DMS53 (cell line): ENCODE data around the gene UROS.

Experiments
- DNase-seq: peaks from one replicate; lab custom pipeline; 2025; lab: John Stamatoyannopoulos, UW

Gene UROS

GRCh38 chr10:125788156-125789034 is 34.7 kb downstream of the UROS start:
- peak; percentile 11 for DNase-seq

DNA sequence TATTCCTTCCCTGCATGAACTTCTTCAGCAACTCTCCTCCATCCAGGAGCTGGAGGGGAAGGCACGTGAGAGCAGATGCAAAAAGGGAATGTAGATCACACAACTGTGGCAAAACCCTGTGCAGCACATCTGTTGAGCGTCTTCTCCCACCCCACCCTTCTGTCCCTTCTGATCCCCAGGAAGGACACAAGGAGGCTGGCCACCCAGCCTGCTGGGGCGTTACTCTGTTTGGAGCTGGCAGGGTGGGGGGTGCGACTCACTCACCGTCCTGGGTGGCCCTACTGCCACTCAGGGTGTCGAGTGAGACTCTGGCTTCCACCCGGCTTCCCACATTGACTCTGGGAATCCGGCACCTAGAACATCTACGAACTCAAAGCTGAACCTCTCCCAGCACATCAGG is 37.3 kb downstream of the UROS start:
- DNase-seq, result no peak

DNA sequence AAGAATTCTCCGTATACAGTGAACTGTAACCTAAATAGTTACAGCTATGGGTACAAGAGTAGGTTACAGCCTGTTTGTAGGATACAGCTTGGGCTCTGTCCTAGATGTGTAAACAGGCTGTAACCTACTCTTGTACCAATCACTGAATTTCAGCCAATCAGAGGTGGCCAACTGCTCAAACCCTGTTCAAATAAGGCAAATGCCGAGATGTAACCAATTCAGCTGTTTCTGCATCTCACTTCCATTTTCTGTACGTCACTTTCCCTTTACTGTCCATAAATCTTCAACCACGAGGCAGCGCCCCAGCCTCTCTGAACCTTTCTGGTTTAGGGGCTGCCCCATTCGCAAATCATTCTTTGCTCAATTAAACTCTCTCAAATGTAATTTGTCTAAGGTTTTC is 39.1 kb downstream of the UROS start:
- DNase-seq, result no peak

GRCh38 chr10:125783408-125783807 is 39.6 kb downstream of the UROS start:
- DNase-seq, result no peak

GRCh38 chr10:125782616-125783015 is 40.4 kb downstream of the UROS start:
- DNase-seq, result no peak

- DNase-seq, result no peak
Observed at GRCh38 chr10:125782054-125782453, 41.0 kb downstream of the UROS start.

GRCh38 chr10:125781374-125781773 is 41.7 kb downstream of the UROS start:
- no peak for DNase-seq

DNA sequence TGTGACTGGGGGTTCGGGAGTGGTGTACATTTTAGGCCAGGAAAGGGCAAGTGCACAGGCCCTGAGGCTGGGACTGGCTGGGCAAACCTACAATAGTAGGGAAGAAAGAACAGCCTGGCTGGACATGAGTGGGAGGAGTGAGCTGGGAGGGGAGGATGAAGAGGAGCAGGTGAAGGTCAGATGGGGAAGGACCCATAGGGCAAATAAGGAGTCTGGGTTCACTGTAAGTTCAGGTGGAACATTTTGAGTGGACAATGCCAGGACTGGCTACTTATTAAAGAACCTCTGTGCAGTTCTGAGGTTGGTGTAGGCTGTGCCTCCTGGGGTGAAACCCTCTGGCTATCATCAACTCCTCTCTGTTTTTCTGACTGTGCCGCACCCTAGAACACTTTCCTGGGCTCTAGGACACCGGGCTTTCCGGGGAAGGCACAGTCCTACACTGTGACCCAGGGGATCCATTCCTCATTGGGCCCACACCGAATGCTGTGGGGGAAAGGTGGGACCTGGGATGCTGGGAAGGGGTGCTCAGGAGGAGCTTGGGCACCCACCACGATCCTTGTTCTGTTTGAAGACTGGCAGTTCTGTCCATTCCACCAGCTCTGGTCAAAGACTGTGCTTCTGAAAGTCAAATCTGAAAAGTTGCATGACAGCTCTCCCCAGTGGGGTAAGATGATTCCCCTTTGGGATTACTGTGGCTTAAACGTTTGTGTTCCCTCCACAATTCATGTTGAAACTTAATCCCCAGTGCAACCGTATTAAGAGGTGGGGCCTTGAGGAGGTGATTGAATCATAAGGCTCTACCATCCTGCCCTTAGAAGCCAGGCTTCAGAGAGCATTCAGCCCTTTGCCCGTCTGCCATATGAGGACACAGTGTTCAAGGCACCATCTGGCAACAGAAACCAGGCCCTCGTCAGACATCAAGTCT is 43.4 kb downstream of the UROS start:
- DNase-seq, result no peak

DNA sequence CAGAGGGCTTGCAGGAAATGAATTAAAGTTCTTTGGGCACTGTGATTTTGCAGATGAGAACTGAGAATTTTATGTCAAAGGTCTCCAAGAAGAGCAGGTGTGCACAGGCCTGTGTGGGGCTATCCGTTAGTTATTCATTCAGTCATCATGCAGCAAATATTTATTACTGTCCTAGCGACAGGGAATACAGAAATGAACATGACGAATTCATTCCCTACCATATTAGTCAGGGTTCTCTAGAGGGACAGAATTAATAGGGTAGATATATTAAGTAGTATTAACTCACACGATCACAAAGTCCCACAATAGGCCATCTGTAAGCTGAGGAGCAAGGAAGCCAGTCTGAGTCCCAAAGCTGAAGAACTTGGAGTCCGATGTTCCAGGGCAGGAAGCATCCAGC is 44.5 kb downstream of the UROS start:
- DNase-seq, result no peak

DNA sequence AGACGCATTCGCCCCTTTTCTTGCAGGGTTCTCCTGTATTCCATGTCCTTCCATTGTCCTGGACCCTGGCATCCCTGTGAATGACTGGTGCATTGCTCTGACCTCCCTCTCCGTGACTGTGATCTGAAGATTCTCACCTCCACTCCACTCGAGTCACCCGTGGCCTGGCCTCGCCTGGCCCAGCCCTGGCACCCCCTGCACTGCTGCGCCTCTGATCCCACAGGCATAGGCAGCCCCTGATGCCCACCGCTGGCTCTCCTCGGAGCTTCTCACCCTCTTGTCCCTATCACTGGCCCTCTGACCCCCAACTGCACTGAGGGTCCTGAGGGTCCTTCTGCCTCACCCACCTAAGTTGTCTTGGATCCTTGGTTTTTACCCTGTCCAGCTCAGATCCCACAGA is 45.3 kb downstream of the UROS start:
- no peak for DNase-seq

- DNase-seq, result peak; percentile 11
Observed at GRCh38 chr10:125775491-125776106, 47.5 kb downstream of the UROS start, which contains the start of gene MMP21. Gene MMP21 (minus strand): TSS chr10:125775821. CDS start chr10:125775821, 0 bp downstream.

DNA sequence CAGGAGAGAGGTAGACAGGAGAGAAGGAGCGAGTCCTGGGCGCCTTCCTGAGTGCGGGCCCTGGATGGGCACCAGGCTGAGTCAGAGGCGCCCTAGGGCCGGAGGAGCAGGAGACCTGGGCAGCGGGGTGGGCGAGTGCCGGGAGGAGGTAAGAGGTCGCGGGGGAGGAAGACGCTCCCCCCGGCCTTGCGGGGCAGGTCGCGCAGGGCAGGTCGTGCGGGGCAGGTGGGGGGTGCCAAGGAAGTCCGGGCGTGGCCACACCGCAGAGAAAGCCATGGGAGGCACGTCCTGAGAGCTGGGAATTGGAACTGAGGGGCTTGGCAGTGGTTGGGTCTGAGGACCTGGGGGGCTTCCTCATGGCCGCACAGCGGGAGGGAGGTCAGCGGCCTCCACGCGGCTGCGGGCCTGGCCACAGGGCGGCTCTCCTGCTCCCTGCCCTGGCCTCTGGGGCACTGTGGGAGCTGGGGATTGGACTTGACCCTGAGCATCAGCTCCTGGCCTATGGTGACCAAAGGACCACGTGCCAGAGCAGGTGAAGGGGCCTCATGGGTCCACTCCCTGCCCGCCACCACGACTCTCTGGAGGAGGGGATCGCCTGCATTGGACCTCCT is 48.4 kb downstream of the UROS start:
- no peak for DNase-seq

DNA sequence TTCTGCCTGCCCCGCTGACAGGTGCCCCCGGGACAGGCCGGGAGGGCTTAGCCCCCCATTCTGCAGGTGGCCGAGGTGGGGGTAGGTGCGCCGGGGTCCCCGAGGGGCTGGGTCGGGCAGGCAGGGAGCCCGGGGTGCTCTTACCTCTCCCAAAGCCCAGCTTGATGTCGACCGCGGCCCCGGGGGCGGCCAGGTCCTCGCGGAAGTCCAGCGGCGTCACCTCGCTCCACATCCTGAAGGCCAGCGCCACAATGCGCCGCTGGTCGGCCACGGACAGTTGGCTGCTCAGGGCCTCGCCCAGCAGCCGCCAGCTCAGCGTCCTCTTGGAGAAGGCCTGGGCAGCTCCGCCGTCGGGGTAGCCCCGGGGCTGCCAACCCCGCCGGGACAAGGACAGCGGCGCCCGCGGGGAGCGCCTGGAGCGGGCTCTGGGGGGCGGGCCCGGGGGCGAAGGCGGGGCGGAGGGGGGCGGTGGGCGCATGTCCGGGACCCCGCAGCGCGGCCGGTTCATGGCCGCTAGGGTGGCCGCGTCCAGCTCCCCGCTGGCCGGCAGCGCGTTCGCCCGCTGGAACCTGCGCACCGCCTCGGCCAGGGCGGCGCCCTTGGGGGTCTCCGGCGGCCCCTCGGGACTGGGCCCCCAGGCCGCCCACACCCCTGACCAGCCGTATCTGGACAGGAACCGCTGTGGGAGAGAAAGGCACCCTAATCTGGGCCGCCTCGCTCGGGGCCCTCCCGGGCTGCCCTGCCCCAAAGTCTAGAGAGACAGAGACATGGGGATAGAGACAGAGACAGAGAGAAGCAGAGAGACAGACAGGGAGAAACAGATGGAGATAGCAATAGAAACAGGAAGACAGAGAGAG is 49.1 kb downstream of the UROS start:
- no peak for DNase-seq

DNA sequence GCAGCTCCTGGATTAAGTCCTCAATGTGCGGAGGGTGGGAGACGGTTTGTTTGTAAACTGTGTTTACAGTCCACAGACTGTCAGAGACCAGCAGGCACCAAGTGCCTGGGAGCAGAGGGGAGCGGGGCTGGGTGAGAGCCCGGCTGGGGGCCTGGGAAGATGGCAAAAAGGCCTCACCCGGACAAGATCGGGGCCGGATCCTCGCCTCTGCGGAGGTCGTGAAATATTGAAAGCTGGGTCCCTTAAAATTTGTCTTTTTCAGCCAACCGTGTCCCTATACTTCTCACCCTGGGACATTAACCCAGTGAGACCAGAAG is 50.2 kb downstream of the UROS start:
- DNase-seq, result no peak

GRCh38 chr10:125772112-125772863 is 50.8 kb downstream of the UROS start:
- peak; percentile 8 for DNase-seq

DNA sequence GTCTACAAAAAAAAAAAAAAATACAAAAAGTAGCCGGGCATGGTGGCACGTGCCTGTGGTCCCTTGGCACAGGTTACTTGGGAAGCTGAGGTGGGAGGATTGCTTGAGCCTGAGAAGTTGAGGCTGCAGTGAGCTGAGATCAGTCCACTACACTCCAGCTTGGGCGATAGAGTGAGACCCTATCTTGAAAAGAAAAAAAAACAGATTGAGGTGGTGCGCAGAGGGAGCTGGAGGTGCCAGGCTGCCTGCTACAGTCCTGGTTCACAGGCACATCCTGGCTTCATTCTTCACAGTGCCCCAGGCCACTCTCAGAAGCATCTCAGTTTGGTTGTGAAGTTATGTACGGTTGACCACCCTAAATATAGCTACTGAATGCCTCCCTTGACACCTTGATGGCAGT is 52.2 kb downstream of the UROS start:
- DNase-seq, result no peak

DNA sequence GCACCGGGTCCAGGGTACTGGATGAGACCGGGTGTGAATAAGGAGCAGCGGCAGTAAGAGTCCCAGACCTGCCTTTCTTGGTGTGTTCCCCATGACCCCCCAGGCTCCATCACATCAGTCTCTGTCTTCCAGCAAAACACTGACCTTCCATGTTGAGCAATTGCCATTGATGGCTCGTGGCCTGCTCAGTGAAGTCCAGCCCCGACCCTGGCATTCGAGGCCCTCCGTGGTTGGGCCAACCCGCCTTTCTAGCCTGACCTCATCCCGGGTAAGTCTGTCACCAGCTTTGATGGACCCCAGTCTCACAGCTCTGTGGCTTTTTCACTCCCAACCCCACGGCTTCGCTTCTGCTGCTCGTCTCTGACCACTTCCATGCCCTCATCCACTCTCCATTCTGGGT is 53.9 kb downstream of the UROS start:
- no peak for DNase-seq

DNA sequence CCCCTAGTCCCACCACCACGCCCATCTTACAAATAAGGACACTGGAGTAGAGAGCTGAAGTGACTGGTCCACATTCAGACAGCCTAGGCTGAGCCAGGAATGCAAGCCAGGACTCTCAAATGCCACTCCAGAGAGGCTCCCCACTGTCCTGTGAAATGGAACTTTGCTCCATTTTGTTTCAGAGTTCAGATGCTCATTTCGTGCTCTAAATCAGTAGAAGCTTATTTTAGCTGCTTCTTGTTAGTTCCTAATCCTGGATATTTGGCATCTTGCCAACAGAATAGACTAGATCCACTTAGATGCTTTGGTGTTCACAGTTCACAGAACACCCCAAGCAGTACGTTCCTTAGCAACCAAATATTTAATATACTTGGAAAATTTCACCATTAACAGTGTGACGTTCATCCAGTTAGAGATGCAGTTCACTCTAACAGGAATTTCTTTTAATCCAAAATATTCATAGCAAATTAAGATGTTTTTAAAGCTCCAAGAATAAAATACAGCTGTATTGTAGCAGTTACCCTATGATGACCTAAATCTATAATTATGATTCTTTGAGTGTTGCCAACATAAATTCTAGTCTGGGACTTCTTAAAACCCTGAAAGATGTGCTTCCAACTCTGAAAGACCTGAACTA is 54.7 kb downstream of the UROS start:
- DNase-seq, result peak; percentile 54

- no peak for DNase-seq
Observed at GRCh38 chr10:125766511-125766910, 56.5 kb downstream of the UROS start.

GRCh38 chr10:125765835-125766234 is 57.2 kb downstream of the UROS start:
- no peak for DNase-seq
